ACC112 (cell line): ENCODE data around the gene TCF7L1.

Source experiments
- H2AFZ ChIP-seq: fragments of 200-600 bp; sonication (generic); one replicate; pipeline ENCODE4 v1.6.0; 2017; ENCODE audit warnings: antibody characterized with exemption, low read length; ENCODE audit not compliant: unreplicated experiment
- H3K27ac ChIP-seq: fragments of 200-600 bp; sonication (generic); 2 replicates; pipeline ENCODE4 v1.5.1; 2014; ENCODE audit warnings: low read depth, mild to moderate bottlenecking, antibody characterized with exemption, low read length, moderate library complexity
- H3K27me3 ChIP-seq: fragments of 200-600 bp; sonication (generic); 2 replicates; pipeline ENCODE4 v1.6.1; 2014; ENCODE audit warnings: mild to moderate bottlenecking, antibody characterized with exemption, low read length, moderate library complexity, mixed read lengths; ENCODE audit not compliant: insufficient read depth
- H3K36me3 ChIP-seq: fragments of 200-600 bp; sonication (generic); 2 replicates; pipeline ENCODE4 v1.6.1; 2016; ENCODE audit warnings: mild to moderate bottlenecking, antibody characterized with exemption, low read length, moderate library complexity, mixed read lengths; ENCODE audit not compliant: insufficient read depth
- H3K4me1 ChIP-seq: fragments of 200-600 bp; sonication (generic); one replicate; pipeline ENCODE4 v1.6.1; 2016; ENCODE audit warnings: low read length, mixed read lengths; ENCODE audit not compliant: insufficient read depth, unreplicated experiment, control insufficient read depth
- H3K4me3 ChIP-seq: fragments of 200-600 bp; sonication (generic); 2 replicates; pipeline ENCODE4 v1.5.1; 2014; ENCODE audit warnings: mild to moderate bottlenecking, low read depth, low read length
- H3K79me2 ChIP-seq: fragments of 200-600 bp; sonication (generic); one replicate; pipeline ENCODE4 v1.6.0; 2016; ENCODE audit warnings: low read length; ENCODE audit not compliant: control insufficient read depth, unreplicated experiment, insufficient read depth

Gene TCF7L1

GRCh38 chr2:85253890-85254289, 120.7 kb downstream of the TCF7L1 start:
- Histone ChIP-seq H3K27ac (no peak overlapping the region), H3K36me3 (no peaks in the 10 kb centered on the region), H2AFZ (no peak overlapping the region), H3K4me1 (peaks cover 6% of the 10 kb centered on the region), H3K79me2 (no peaks in the 10 kb centered on the region), H3K27me3 (no peaks in the 10 kb centered on the region), H3K4me3 (no peak overlapping the region)

- Histone ChIP-seq H3K27ac (no peak overlapping the region), H3K4me3 (no peak overlapping the region), H3K27me3 (no peaks in the 10 kb centered on the region), H3K36me3 (no peaks in the 10 kb centered on the region), H3K79me2 (no peaks in the 10 kb centered on the region), H2AFZ (no peak overlapping the region), H3K4me1 (no peaks in the 10 kb centered on the region)
Observed at GRCh38 chr2:85254540-85255300, 121.5 kb downstream of the TCF7L1 start.

GRCh38 chr2:85255456-85255812, 122.2 kb downstream of the TCF7L1 start:
- Histone ChIP-seq H2AFZ (no peak overlapping the region), H3K27me3 (no peaks in the 10 kb centered on the region), H3K4me1 (no peaks in the 10 kb centered on the region), H3K36me3 (no peaks in the 10 kb centered on the region), H3K27ac (no peak overlapping the region), H3K79me2 (no peaks in the 10 kb centered on the region), H3K4me3 (no peak overlapping the region)

GRCh38 chr2:85255813-85256594, 122.8 kb downstream of the TCF7L1 start:
- Histone ChIP-seq H3K79me2 (no peaks in the 10 kb centered on the region), H3K4me3 (no peak overlapping the region), H3K4me1 (no peaks in the 10 kb centered on the region), H3K27ac (no peak overlapping the region), H2AFZ (no peak overlapping the region), H3K27me3 (no peaks in the 10 kb centered on the region), H3K36me3 (no peaks in the 10 kb centered on the region)

GRCh38 chr2:85257359-85257969, 124.3 kb downstream of the TCF7L1 start:
- no peaks in the 10 kb centered on the region for H3K27me3 ChIP-seq
- no peak overlapping the region for H3K27ac ChIP-seq
- no peaks in the 10 kb centered on the region for H3K4me1 ChIP-seq
- no peak overlapping the region for H2AFZ ChIP-seq
- H3K79me2 ChIP-seq: no peaks in the 10 kb centered on the region
- no peak overlapping the region for H3K4me3 ChIP-seq
- H3K36me3 ChIP-seq: no peaks in the 10 kb centered on the region

- Histone ChIP-seq H3K27ac (no peak overlapping the region), H3K4me3 (no peak overlapping the region), H3K36me3 (no peaks in the 10 kb centered on the region), H3K79me2 (no peaks in the 10 kb centered on the region), H3K4me1 (no peaks in the 10 kb centered on the region), H3K27me3 (no peaks in the 10 kb centered on the region), H2AFZ (no peak overlapping the region)
Observed at GRCh38 chr2:85257970-85258605, 124.9 kb downstream of the TCF7L1 start.

GRCh38 chr2:85259101-85259590, 126.0 kb downstream of the TCF7L1 start:
- Histone ChIP-seq H3K36me3 (no peaks in the 10 kb centered on the region), H2AFZ (peak overlapping the region; percentile 67), H3K79me2 (no peaks in the 10 kb centered on the region), H3K27ac (no peak overlapping the region), H3K27me3 (no peaks in the 10 kb centered on the region), H3K4me3 (no peak overlapping the region), H3K4me1 (peaks cover under 1% of the 10 kb centered on the region)

- H3K79me2 ChIP-seq: no peaks in the 10 kb centered on the region
- no peaks in the 10 kb centered on the region for H3K27me3 ChIP-seq
- H3K36me3 ChIP-seq: no peaks in the 10 kb centered on the region
- H3K4me1 ChIP-seq: peaks cover 8% of the 10 kb centered on the region
- no peak overlapping the region for H3K27ac ChIP-seq
- no peak overlapping the region for H2AFZ ChIP-seq
- no peak overlapping the region for H3K4me3 ChIP-seq
Observed at GRCh38 chr2:85259879-85260278, 126.7 kb downstream of the TCF7L1 start.

- no peak overlapping the region for H2AFZ ChIP-seq
- no peak overlapping the region for H3K4me3 ChIP-seq
- no peak overlapping the region for H3K27ac ChIP-seq
- no peaks in the 10 kb centered on the region for H3K36me3 ChIP-seq
- no peaks in the 10 kb centered on the region for H3K27me3 ChIP-seq
- H3K4me1 ChIP-seq: peaks cover 9% of the 10 kb centered on the region
- no peaks in the 10 kb centered on the region for H3K79me2 ChIP-seq
Observed at GRCh38 chr2:85263591-85263990, 130.4 kb downstream of the TCF7L1 start.

- Histone ChIP-seq H3K79me2 (no peaks in the 10 kb centered on the region), H3K27ac (no peak overlapping the region), H3K36me3 (no peaks in the 10 kb centered on the region), H3K27me3 (no peaks in the 10 kb centered on the region), H3K4me1 (peaks cover 9% of the 10 kb centered on the region), H2AFZ (no peak overlapping the region), H3K4me3 (no peak overlapping the region)
Observed at GRCh38 chr2:85264471-85264870, 131.3 kb downstream of the TCF7L1 start.
